PC-3 (cell line): ENCODE results near the gene SDK2.

Experiments
- EZH2 ChIP-seq: fragments of 300-600 bp; sonication (generic); IDR thresholded peaks from one replicate; pipeline ENCODE4 v1.6.1; 2017; ENCODE audit warnings: antibody characterized with exemption, mild to moderate bottlenecking, low read length; ENCODE audit not compliant: unreplicated experiment
- TF ChIP-seq, protein P1 (sequence below): fragments of 300-600 bp; sonication (generic); conservative IDR thresholded peaks from 2 replicates; pipeline ENCODE4 v1.5.1; 2017; ENCODE audit warnings: antibody characterized with exemption, low read depth, mild to moderate bottlenecking, low read length

DNA sequence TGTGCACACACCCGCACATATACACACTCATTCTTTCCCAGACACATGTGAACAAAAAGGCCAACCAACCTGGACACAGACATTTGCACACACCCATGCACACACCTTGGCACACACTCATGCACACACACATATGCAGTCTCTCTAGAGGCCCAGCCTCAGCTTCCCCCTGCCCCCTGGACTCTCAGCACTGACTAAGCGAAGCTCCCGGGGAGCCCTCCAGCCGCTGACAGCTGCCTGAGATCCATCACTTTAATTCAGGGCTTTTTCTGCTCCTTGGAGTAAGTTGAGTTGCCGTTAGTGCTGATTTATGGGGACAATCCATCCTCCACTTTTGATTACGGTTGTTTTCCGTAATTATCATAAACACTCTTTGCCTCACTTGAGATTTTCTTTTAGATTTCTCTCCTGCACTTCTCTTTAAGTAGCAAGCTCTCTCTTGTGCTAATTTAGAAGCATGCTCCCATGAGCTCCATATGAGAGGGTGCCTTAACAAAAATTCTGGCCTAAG is 173.9 kb downstream of the SDK2 start:
- TF ChIP-seq, protein P1, sequence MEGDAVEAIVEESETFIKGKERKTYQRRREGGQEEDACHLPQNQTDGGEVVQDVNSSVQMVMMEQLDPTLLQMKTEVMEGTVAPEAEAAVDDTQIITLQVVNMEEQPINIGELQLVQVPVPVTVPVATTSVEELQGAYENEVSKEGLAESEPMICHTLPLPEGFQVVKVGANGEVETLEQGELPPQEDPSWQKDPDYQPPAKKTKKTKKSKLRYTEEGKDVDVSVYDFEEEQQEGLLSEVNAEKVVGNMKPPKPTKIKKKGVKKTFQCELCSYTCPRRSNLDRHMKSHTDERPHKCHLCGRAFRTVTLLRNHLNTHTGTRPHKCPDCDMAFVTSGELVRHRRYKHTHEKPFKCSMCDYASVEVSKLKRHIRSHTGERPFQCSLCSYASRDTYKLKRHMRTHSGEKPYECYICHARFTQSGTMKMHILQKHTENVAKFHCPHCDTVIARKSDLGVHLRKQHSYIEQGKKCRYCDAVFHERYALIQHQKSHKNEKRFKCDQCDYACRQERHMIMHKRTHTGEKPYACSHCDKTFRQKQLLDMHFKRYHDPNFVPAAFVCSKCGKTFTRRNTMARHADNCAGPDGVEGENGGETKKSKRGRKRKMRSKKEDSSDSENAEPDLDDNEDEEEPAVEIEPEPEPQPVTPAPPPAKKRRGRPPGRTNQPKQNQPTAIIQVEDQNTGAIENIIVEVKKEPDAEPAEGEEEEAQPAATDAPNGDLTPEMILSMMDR = no peak
- TF ChIP-seq EZH2 = no peak
